ENCODE measurements around the gene C6orf47. TPM values are rescaled to one million over a fixed set of nuclear protein-coding genes. Genes with fewer than 3 reads are reported as not detected.
"Not testable (repeated sequence)": the region's sequence is repeated elsewhere in the genome, so short reads cannot be mapped to it uniquely, and the experiment has no call there.

Gene C6orf47, protein sequence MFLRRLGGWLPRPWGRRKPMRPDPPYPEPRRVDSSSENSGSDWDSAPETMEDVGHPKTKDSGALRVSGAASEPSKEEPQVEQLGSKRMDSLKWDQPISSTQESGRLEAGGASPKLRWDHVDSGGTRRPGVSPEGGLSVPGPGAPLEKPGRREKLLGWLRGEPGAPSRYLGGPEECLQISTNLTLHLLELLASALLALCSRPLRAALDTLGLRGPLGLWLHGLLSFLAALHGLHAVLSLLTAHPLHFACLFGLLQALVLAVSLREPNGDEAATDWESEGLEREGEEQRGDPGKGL
- 19.1 and 19.6 TPM in 2 replicates for total RNA-seq

DNA sequence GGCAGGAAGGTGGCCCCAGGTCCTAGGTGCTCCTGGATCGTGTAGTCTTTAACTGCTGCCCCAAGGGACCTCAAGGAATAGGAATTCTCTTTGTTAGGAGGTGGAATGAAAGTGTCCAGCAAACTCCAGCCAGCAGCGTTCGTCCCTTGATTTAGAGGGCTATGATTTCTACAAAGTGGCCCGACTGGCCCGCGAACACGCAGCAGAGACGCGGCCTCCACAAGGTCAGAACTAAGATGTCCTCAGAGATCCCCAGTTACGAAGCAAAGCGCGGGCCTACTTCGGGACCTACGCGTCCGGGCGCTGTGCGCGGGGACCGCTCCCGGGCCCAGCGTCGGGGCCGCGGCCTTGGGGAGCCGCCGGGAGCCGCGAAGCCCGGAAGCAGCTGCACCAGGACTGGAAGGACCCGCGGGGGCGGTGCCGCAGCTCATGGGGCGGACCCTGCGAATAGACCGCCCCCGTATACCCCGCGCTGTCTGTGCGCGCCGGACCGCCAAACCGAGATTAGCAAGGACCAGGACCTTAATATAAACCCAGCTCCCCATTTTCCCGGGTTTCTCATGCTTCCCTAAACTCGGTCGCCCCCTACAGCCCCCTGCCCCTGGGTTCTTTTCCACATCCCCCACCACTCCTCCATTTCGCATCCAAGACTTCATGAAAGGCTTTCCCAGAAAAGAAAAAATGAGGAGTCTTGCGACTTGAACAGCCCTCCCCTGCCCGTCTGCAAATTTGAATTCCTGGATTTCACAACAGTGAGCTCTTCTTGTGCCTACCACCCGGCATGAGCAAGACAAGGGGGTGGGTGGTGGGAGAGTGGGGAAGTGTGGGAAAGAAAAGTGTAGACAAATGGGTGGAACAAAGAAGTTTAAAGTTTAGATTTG is at the start of gene C6orf47:
C6orf47 (minus strand) TSS at position 398 of the 881 bp plus-strand sequence. CDS start 831 bp downstream, outside the sequence.
- DNase-seq (ENCODE audit: extremely low read depth, low read depth, low spot score) = no peak

GRCh38 chr6:31709157-31709556 is 48.6 kb upstream of the C6orf47 start:
- not testable (repeated sequence) for DNase-seq (ENCODE audit: extremely low read depth, low read depth, low spot score)

- DNase-seq (ENCODE audit: extremely low read depth, low read depth, low spot score) = no peak
These were observed 47.6 kb upstream of the C6orf47 start for GRCh38 chr6:31708224-31708623.

DNA sequence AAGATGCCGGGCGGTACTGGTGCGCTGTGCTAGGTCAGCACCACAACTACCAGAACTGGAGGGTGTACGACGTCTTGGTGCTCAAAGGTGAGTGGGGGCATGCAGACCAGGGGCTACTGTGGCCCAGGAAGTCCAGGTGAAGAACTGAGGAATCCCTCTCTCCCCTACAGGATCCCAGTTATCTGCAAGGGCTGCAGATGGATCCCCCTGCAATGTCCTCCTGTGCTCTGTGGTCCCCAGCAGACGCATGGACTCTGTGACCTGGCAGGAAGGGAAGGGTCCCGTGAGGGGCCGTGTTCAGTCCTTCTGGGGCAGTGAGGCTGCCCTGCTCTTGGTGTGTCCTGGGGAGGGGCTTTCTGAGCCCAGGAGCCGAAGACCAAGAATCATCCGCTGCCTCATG is 47.1 kb upstream of the C6orf47 start:
- no peak for DNase-seq (ENCODE audit: extremely low read depth, low read depth, low spot score)

DNA sequence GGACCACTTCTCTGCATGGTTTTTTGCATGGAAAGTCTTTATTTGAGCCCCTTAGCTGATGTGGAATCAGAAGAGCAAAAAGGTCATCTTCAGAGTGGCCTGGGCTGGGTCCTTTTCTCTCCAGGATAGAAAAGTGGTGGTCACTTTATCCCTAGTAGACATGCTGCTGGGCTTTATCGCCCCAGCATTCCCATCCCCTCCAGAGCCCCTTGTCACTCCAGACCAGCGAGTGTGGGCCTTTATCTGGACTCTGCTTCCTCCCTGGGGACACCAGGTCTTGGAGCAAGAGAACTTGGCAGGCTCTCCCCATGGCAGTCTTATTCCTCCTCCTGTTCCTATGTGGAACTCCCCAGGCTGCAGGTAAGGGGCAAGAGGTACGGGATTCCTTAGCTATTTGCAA is 46.0 kb upstream of the C6orf47 start, which contains the start of gene LY6G6F:
LY6G6F (plus strand) TSS at position 268 of the 400 bp plus-strand sequence; CDS start at position 309, 41 bp downstream.
- DNase-seq (ENCODE audit: extremely low read depth, low read depth, low spot score) = no peak

- DNase-seq (ENCODE audit: extremely low read depth, low read depth, low spot score) = no peak
These were observed 45.4 kb upstream of the C6orf47 start for GRCh38 chr6:31705931-31706330.

- DNase-seq (ENCODE audit: extremely low read depth, low read depth, low spot score) = peak; percentile 92
These were observed 42.5 kb upstream of the C6orf47 start, which contains the start of gene ABHD16A for GRCh38 chr6:31702819-31703716. Gene ABHD16A (minus strand): TSS chr6:31703324. CDS start chr6:31703281, 43 bp downstream.

- DNase-seq (ENCODE audit: extremely low read depth, low read depth, low spot score) = no peak
These were observed 41.8 kb upstream of the C6orf47 start for GRCh38 chr6:31702405-31702818.

GRCh38 chr6:31701666-31702404 is 41.3 kb upstream of the C6orf47 start:
- DNase-seq (ENCODE audit: extremely low read depth, low read depth, low spot score) = no peak

- no peak for DNase-seq (ENCODE audit: extremely low read depth, low read depth, low spot score)
These were observed 40.3 kb upstream of the C6orf47 start for GRCh38 chr6:31700740-31701401.

DNA sequence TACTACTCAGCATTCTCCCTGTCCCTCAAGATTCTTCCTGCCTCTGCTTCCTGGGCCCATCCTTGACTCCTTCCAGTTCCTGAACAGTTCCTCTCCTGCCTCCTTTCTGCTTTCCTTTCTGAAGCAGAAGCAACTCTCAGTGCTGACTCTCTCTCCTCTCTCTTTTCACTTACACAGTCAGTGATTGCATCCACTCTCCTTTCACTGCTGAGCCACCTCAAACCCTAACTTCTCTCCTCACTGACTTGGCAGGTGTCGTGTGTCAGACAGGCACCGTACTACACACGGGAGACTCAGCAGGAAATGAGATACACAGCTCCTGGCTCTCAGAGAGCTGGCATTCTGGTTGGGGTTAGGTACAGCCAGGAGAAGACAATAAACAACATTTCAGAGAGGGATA is 37.0 kb upstream of the C6orf47 start:
- no peak for DNase-seq (ENCODE audit: extremely low read depth, low read depth, low spot score)

GRCh38 chr6:31693535-31693934 is 33.0 kb upstream of the C6orf47 start:
- no peak for DNase-seq (ENCODE audit: extremely low read depth, low read depth, low spot score)

- no peak for DNase-seq (ENCODE audit: extremely low read depth, low read depth, low spot score)
These were observed 32.3 kb upstream of the C6orf47 start for GRCh38 chr6:31692886-31693285.

GRCh38 chr6:31692353-31692752 is 31.8 kb upstream of the C6orf47 start:
- DNase-seq (ENCODE audit: extremely low read depth, low read depth, low spot score) = no peak

- DNase-seq (ENCODE audit: extremely low read depth, low read depth, low spot score) = no peak
These were observed 31.1 kb upstream of the C6orf47 start for GRCh38 chr6:31691564-31692108.

DNA sequence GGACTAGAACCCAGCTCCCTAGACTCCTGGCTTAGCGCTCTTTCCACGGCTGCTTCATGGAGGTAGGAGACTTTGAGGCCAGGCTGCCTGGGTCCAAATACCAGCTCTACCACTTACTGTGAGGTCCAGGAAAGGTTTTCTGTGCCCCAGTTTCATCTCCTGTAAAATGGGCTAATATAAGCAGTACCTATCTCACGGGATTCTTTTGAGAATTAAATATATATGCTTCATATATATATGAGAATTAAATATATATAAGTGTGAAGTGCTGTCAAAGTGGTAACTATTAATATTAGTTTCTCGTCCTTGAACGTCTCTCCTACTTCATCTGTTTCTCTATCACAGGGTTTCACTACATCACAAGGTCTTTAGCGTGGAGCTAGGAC is 30.5 kb upstream of the C6orf47 start:
- no peak for DNase-seq (ENCODE audit: extremely low read depth, low read depth, low spot score)

DNA sequence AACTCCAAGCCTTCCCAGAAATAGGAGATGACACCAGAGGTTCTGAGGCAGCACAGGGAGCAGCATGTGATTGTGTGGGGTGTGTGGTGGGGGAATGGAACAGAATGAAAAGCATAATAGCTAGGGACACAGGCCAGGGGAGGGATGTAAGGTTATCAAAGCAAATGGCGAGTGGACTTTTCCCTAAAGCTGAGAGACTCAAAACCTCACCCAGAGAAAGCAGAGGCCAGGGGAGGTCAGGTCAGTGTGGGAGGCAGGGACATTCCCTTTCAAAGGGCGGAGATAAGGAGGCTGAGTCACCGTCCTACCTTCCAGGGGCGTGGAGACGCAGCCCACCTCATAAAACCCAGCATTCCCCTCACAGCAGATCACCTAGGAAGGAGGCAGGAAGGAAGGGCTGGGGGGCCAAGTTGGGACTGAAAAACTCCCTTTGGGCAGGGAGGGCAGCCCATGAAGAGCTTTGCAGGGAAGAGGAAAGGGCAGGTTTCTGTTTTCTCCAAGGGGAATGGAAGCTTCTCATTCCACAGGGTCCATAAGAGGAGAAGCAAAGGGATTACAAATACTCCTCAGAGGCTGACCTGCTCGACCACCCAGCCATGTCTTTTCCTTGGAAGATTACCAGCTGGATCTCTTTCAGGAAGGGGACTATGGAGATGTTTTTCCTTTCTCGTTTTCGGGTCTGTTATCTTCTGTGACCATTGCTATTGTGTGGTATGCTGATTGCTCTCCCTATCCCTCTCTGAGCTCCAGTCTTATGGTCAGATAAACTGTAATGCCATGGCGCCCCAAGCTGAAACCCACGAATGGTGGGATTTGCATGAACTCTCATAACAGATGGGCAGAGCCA is 29.9 kb upstream of the C6orf47 start:
- no peak for DNase-seq (ENCODE audit: extremely low read depth, low read depth, low spot score)

Data from glomerular endothelial cell (primary cell).